GM20000 (cell line): ENCODE data around the gene CENPP.
A peak's percentile ranks its signal among the peaks of the same experiment; 100 is the strongest.

Source experiments
- DNase-seq: peaks from one replicate; pipeline ENCODE4 v3.0.0; 2012; ENCODE audit warnings: low spot score
- CTCF ChIP-seq: IDR thresholded peaks from 2 replicates; pipeline ENCODE4 v1.5.1; 2012; ENCODE audit warnings: mild to moderate bottlenecking, control low read depth; ENCODE audit errors: extremely low read depth, missing control alignments

Gene CENPP

DNA sequence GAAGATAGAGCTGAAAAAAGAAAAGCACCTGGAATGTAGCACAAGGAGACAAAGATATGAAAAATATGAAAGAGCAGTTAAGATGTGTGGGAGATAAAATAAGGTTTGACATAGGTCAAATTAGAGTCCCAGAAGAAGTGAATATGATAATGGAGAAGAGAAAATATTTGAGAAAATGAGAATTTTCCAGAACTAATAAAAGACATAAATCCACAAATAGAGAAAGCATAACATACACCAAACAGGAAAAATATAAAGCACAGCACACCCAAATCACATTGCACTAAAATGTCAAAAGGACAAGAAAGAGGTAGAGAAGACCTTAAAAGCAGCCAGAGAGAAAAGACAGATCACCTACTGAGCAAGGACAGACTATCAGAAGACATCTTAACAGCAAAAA is 300.7 kb downstream of the CENPP start:
- DNase-seq: no peak
- TF ChIP-seq CTCF: no peak

DNA sequence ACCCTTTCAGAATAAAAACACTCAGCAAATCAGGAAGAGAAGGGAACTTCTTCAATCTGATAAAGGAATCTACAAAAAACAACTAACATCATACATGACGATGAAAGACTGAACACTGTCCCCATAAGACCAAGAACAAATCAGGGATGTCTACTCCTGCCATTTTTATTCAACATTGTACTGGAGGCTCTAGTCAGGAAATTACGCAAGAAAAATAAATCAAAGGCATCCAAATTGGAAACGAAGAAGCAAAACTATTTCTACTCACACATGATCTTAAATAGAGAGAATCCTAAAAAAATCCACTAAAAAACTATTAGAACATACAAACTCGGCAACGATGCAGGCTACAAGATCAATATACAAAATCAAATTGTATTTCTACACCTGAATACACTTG is 301.9 kb downstream of the CENPP start:
- TF ChIP-seq CTCF: no peak
- DNase-seq: no peak

- no peak for DNase-seq
- no peak for TF ChIP-seq CTCF
Observed at GRCh38 chr9:92631452-92632343, 305.9 kb downstream of the CENPP start.

DNA sequence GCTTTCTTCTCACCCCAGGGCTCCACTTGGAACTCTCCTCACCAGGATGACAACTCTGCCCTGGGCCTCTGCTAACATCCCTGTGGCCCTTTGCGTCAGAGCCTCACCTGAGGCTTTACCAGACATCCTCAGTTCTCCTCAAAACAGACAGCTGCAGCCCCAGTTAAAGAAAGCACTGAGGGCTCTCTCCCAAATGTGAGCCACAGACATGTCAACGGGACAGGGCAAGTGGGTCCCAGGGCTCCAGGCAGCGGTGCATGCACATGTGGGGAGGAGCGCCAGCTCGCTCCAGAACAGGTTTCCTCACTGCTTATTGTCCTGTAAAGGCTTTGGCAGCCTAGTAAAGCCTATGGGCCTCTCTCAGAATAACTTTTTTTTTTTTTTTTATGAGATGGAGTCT is 306.9 kb downstream of the CENPP start:
- DNase-seq: no peak
- TF ChIP-seq CTCF: no peak

GRCh38 chr9:92633614-92634278 is 308.0 kb downstream of the CENPP start:
- TF ChIP-seq CTCF: no peak
- no peak for DNase-seq

DNA sequence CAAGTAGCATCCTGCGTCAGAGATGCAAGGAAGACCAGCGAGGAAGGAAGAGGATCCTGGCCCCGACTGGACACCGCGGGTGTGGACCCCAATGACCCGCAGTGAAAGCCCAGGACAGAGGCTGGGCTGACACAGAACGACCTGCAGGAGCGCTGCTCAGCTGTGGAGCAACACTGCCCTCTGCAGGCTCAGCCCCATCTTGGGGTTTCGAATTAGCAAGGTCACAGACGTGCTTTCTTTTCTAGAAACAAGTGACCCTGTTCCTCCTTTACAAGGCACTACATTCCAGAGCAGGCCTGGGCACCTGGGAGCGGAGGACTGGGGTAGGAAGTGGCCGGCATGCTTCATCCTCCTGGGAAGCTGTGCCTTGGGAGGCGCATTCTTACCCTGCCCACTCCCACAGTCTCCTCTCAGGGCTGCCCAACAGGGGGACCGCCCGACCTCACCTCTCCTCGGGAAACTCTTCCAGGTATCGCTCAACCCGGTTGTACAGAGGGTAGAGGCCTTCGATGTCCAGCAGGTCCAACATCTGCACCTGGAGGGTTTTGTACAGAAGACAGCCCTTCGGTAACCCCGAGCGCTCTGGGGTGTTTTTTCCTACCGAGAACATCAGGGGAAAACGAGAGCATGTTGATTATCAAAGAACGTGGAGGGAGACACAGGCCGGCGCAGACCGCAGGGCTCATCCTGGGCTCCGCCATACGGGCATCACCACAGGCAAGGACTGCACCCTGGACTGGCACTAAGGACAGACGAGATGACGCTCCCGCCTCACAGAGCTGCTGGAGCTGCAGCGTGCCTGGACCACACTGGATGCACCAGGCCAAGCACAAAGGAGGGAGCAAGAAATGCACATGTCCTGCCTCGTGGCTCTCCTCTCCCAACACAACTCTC is 309.2 kb downstream of the CENPP start:
- peak; percentile 88 for DNase-seq

More for the DNA sequence above, 309.2 kb downstream of the CENPP start:
- peak; percentile 93 for TF ChIP-seq CTCF
